Kidney epithelial cell (primary cell): ENCODE measurements around the gene PTPRT. TPM values are rescaled to one million over a fixed set of nuclear protein-coding genes. Genes with fewer than 3 reads are reported as not detected.

ENCODE experiments used
- DNase-seq: peaks from one replicate; pipeline ENCODE4 v3.0.0-alpha.2; 2010; ENCODE audit warnings: low read depth
- H3K27me3 ChIP-seq: 2 replicates; pipeline ENCODE4 v1.6.0; 2011; ENCODE audit warnings: low read length; ENCODE audit not compliant: control insufficient read depth, insufficient read depth
- H3K36me3 ChIP-seq: 2 replicates; pipeline ENCODE4 v1.5.1; 2011; ENCODE audit warnings: low read length; ENCODE audit not compliant: control insufficient read depth, insufficient read depth
- H3K4me3 ChIP-seq: 2 replicates; pipeline ENCODE4 v1.5.1; 2011; ENCODE audit warnings: low read depth, mild to moderate bottlenecking, control low read depth, low read length
- CTCF ChIP-seq: IDR thresholded peaks from 2 replicates; pipeline ENCODE4 v1.5.1; 2011; ENCODE audit warnings: mild to moderate bottlenecking, moderate library complexity, low read length, control low read depth, inconsistent platforms; ENCODE audit not compliant: insufficient read depth, poor library complexity, severe bottlenecking
- total RNA-seq: library from RNA; depleted of rRNA; stranded (reverse); fragments of >200 nt; gene quantifications from 2 replicates; pipeline ENCODE4 v1.2.3, GENCODE V29; 2015

The PTPRT gene
- total RNA-seq, 1 donor from 2014 or later: 0.25 TPM

- Histone ChIP-seq H3K27me3 (no peaks in the 10 kb centered on the region), H3K4me3 (no peak overlapping the region), H3K36me3 (no peaks in the 10 kb centered on the region)
- TF ChIP-seq CTCF: no peak
- no peak for DNase-seq
These were observed 167.6 kb downstream of the PTPRT start for GRCh38 chr20:43022081-43022480.

GRCh38 chr20:43017241-43018030 is 172.3 kb downstream of the PTPRT start:
- Histone ChIP-seq H3K27me3 (no peaks in the 10 kb centered on the region), H3K36me3 (no peaks in the 10 kb centered on the region), H3K4me3 (no peak overlapping the region)
- TF ChIP-seq CTCF: no peak
- DNase-seq: no peak

GRCh38 chr20:43016257-43016656 is 173.4 kb downstream of the PTPRT start:
- DNase-seq: no peak
- H3K27me3 ChIP-seq: no peaks in the 10 kb centered on the region
- no peaks in the 10 kb centered on the region for H3K36me3 ChIP-seq
- H3K4me3 ChIP-seq: no peak overlapping the region
- TF ChIP-seq CTCF: no peak

- Histone ChIP-seq H3K27me3 (no peaks in the 10 kb centered on the region), H3K36me3 (no peaks in the 10 kb centered on the region), H3K4me3 (no peak overlapping the region)
- DNase-seq: no peak
- no peak for TF ChIP-seq CTCF
These were observed 174.1 kb downstream of the PTPRT start for GRCh38 chr20:43015566-43015965.

GRCh38 chr20:43014206-43014605 is 175.5 kb downstream of the PTPRT start:
- no peak for TF ChIP-seq CTCF
- H3K36me3 ChIP-seq: no peaks in the 10 kb centered on the region
- no peak for DNase-seq
- H3K27me3 ChIP-seq: no peaks in the 10 kb centered on the region
- no peak overlapping the region for H3K4me3 ChIP-seq

- H3K27me3 ChIP-seq: no peaks in the 10 kb centered on the region
- no peaks in the 10 kb centered on the region for H3K36me3 ChIP-seq
- DNase-seq: no peak
- H3K4me3 ChIP-seq: no peak overlapping the region
- TF ChIP-seq CTCF: no peak
These were observed 178.2 kb downstream of the PTPRT start for GRCh38 chr20:43011491-43011890.
